GM12878 (cell line): ENCODE measurements around the gene NDE1. TPM values are rescaled to one million over a fixed set of nuclear protein-coding genes. Genes with fewer than 3 reads are reported as not detected.

Source experiments
- ATAC-seq: fragments of 200-7000 bp; cut with Tn5 transposase; 3 replicates; pipeline ENCODE4 v1.9.1; 2020; ENCODE audit warnings: mild to moderate bottlenecking, moderate library complexity
- BruUV-seq: library from RNA; stranded (reverse); fragments of 400-500 nt; replicated peaks from 2 replicates; lab custom pipeline; 2021; lab: Mats Ljungman, UMichigan
- CTCF ChIA-PET: fragments of 300-600 bp; sonication (Branson Sonifier 250); formaldehyde crosslinking; extraction: SDS; loops from one replicate; lab custom pipeline; 2021; ENCODE audit warnings: inconsistent platforms; lab: Yijun Ruan, JAX
- POLR2A ChIA-PET: fragments of 350-600 bp; formaldehyde crosslinking; extraction: SDS; loops from one replicate; lab custom pipeline; 2021; ENCODE audit warnings: inconsistent platforms; lab: Charles Lee
- RAD21 ChIA-PET: fragments of 300-600 bp; sonication (Branson Sonifier 250); formaldehyde crosslinking; loops from one replicate; lab custom pipeline; 2023; ENCODE audit warnings: antibody characterized with exemption; ENCODE audit not compliant: unreplicated experiment; lab: Charles Lee
- SMC1A ChIA-PET: fragments of 300-600 bp; sonication (Branson Sonifier 250); formaldehyde crosslinking; loops from one replicate; lab custom pipeline; 2023; ENCODE audit not compliant: unreplicated experiment, uncharacterized antibody; lab: Charles Lee
- DNase-seq: peaks from one replicate; pipeline ENCODE4 v3.0.0-alpha.2; 2011; ENCODE audit warnings: low read depth, low spot score
- FAIRE-seq: peaks from 3 replicates; lab custom pipeline; 2011; peaks lifted over from hg19 to GRCh38; lab: Jason Lieb, UNC
- H2AFZ ChIP-seq: 2 replicates; pipeline ENCODE4 v1.6.0; 2011; ENCODE audit warnings: low read depth, low read length, control low read depth; ENCODE audit not compliant: control insufficient read depth
- H3K27ac ChIP-seq: 2 replicates; pipeline ENCODE4 v1.5.1; 2011; ENCODE audit warnings: control low read depth; ENCODE audit not compliant: control insufficient read depth, insufficient read depth
- H3K27me3 ChIP-seq, 2 experiments: replicated peaks in 1 of 2; 2 replicates each; pipeline versions ENCODE4 v1.6.0 to v1.6.1; 2011; ENCODE audit warnings: low read length in 1 of 2; ENCODE audit not compliant: control insufficient read depth in 2 of 2, insufficient read depth in 2 of 2
- H3K36me3 ChIP-seq, 2 experiments: 2 replicates each; pipeline ENCODE4 v1.5.1; 2011; ENCODE audit warnings: low read length in 1 of 2; ENCODE audit not compliant: control insufficient read depth in 2 of 2, insufficient read depth in 2 of 2
- H3K4me1 ChIP-seq: 2 replicates; pipeline ENCODE4 v1.6.1; 2011; ENCODE audit warnings: mild to moderate bottlenecking, low read length, moderate library complexity, mixed read lengths; ENCODE audit not compliant: control insufficient read depth, insufficient read depth
- H3K4me2 ChIP-seq: 2 replicates; pipeline ENCODE4 v1.6.0; 2011; ENCODE audit warnings: control low read depth; ENCODE audit not compliant: control insufficient read depth, insufficient read depth
- H3K4me3 ChIP-seq: fragments of 200-600 bp; sonication (generic); 2 replicates; pipeline ENCODE4 v1.5.1; 2016
- H3K79me2 ChIP-seq: 2 replicates; pipeline ENCODE4 v1.6.0; 2011; ENCODE audit warnings: low read length; ENCODE audit not compliant: control insufficient read depth, insufficient read depth
- H3K9ac ChIP-seq: 2 replicates; pipeline ENCODE4 v1.8.0; 2011; ENCODE audit warnings: low read length, control low read depth, mixed read lengths; ENCODE audit not compliant: control insufficient read depth, insufficient read depth
- H3K9me3 ChIP-seq: replicated peaks from 3 replicates; pipeline ENCODE4 v1.5.1; 2011; ENCODE audit warnings: mild to moderate bottlenecking, low read length; ENCODE audit not compliant: control insufficient read depth, insufficient read depth
- H4K20me1 ChIP-seq: 2 replicates; pipeline ENCODE4 v1.6.0; 2011; ENCODE audit not compliant: control insufficient read depth, insufficient read depth
- BCL11A ChIP-seq: IDR thresholded peaks from 2 replicates; pipeline ENCODE4 v1.6.1; 2011; ENCODE audit warnings: low read depth, low read length
- EED ChIP-seq: sonication (generic); IDR thresholded peaks from 2 replicates; pipeline ENCODE4 v1.6.1; 2016; ENCODE audit warnings: antibody characterized with exemption, low read depth
- IKZF2 ChIP-seq, 2 experiments: fragments of 450-650 bp; IDR thresholded peaks; 2 replicates each; pipeline ENCODE4 v1.6.1; 2017; ENCODE audit warnings: mild to moderate bottlenecking in 2 of 2, moderate library complexity in 2 of 2
- JUNB ChIP-seq: IDR thresholded peaks from 2 replicates; pipeline ENCODE4 v1.6.1; 2016; ENCODE audit warnings: antibody characterized with exemption, mild to moderate bottlenecking
- JUND ChIP-seq: IDR thresholded peaks from 2 replicates; pipeline ENCODE4 v1.6.1; 2012; ENCODE audit warnings: low read depth, mild to moderate bottlenecking, low read length, improper control_type of control experiment, moderate library complexity
- MTA3 ChIP-seq: IDR thresholded peaks from 2 replicates; pipeline ENCODE4 v1.6.1; 2012; ENCODE audit warnings: low read length, inconsistent platforms, borderline replicate concordance
- MXI1 ChIP-seq: fragments of 150-350 bp; IDR thresholded peaks from 2 replicates; pipeline ENCODE4 v1.6.1; 2011; ENCODE audit warnings: low read depth, mild to moderate bottlenecking, inconsistent platforms, low read length, improper control_type of control experiment
- NR2C2 ChIP-seq: IDR thresholded peaks from 2 replicates; pipeline ENCODE4 v1.6.1; 2011; ENCODE audit warnings: borderline replicate concordance, low read depth; ENCODE audit not compliant: control insufficient read depth, insufficient read length
- NR2F1 ChIP-seq: fragments of 450-650 bp; conservative IDR thresholded peaks from 2 replicates; pipeline ENCODE4 v1.6.1; 2017; ENCODE audit warnings: mild to moderate bottlenecking
- NRF1 ChIP-seq: conservative IDR thresholded peaks from 2 replicates; pipeline ENCODE4 v1.6.1; 2011; ENCODE audit warnings: mild to moderate bottlenecking, low read depth, low read length, improper control_type of control experiment
- RFX5 ChIP-seq: IDR thresholded peaks from 2 replicates; pipeline ENCODE4 v1.6.1; 2011; ENCODE audit warnings: low read depth, low read length, improper control_type of control experiment
- RUNX3 ChIP-seq: IDR thresholded peaks from 2 replicates; pipeline ENCODE4 v1.6.1; 2012; ENCODE audit warnings: low read length, inconsistent platforms
- SPI1 ChIP-seq: IDR thresholded peaks from 2 replicates; pipeline ENCODE4 v1.6.1; 2011; ENCODE audit warnings: low read depth, mild to moderate bottlenecking, low read length, moderate library complexity, borderline replicate concordance; ENCODE audit not compliant: insufficient read depth
- SREBF2 ChIP-seq: IDR thresholded peaks from 2 replicates; pipeline ENCODE4 v1.6.1; 2012; ENCODE audit warnings: mild to moderate bottlenecking, low read length
- TCF12 ChIP-seq: IDR thresholded peaks from 2 replicates; pipeline ENCODE4 v1.6.1; 2011; ENCODE audit warnings: low read depth, mild to moderate bottlenecking, low read length
- ZNF622 ChIP-seq: fragments of 450-650 bp; IDR thresholded peaks from 2 replicates; pipeline ENCODE4 v1.6.1; 2017; ENCODE audit warnings: mild to moderate bottlenecking, inconsistent platforms
- WGBS: methylation state at CpG from one replicate; pipeline ENCODE4 v1.1.6; 2016; ENCODE audit warnings: low lambda C conversion rate; ENCODE audit not compliant: insufficient replicate concordance, insufficient coverage; ENCODE audit errors: missing lambda C conversion rate; 5-methylcytosine and 5-hydroxymethylcytosine counted together
- in situ Hi-C: fragments of 300-500 bp; cut with MboI; formaldehyde crosslinking; loops from 9 replicates; pipeline ENCODE4 v1.14.3; 2018; ENCODE audit warnings: mixed read lengths
- intact Hi-C: fragments of 100-400 bp; cut with micrococcal nuclease; formaldehyde crosslinking; loops from one replicate; pipeline ENCODE4 v1.14.2; 2022; ENCODE audit not compliant: unreplicated experiment
- polyA plus RNA-seq, 11 experiments: library from polyadenylated mRNA; depleted of rRNA in 4 of 11; unstranded in 6 of 11; stranded (reverse) in 5 of 11; fragments of >200 nt; fragmentation: Nextera tagmentation in 4 of 11; fragmentation: Illumina TruSeq in 1 of 11; extraction: Ambion mirVana in 4 of 11; extraction: Trizol in 1 of 11; gene quantifications; 1 replicate in 1 of 11; 2 replicates in 10 of 11; pipeline versions ENCODE4 v1.2.1 to v1.2.3, GENCODE V29; 2011 to 2016; ENCODE audit warnings: inconsistent platforms in 2 of 11, missing spikeins in 2 of 11, low read depth in 1 of 11
- total RNA-seq, 4 experiments: library from RNA; depleted of rRNA in 3 of 4; stranded (reverse); fragments of >200 nt in 3 of 4; fragmentation: Illumina TruSeq in 1 of 4; extraction: Trizol in 1 of 4; gene quantifications; 2 replicates each; pipeline versions ENCODE4 v1.2.1 to v1.2.3, GENCODE V29; 2013 to 2021
- TF ChIP-seq, protein P1 (sequence below): IDR thresholded peaks from 2 replicates; pipeline ENCODE4 v1.6.1; 2012; ENCODE audit warnings: mild to moderate bottlenecking, low read depth, low read length
- TF ChIP-seq, protein P2 (sequence below): fragments of 150-350 bp; IDR thresholded peaks from 2 replicates; pipeline ENCODE4 v1.6.1; 2016; ENCODE audit warnings: low read depth, low read length

The NDE1 gene
- total and polyA plus RNA-seq, 10 of the 15 experiments (the other 5 are each of a cell fraction or from before 2014, with no cell fraction given), result 5.7 to 148 (median 87.8) TPM

DNA sequence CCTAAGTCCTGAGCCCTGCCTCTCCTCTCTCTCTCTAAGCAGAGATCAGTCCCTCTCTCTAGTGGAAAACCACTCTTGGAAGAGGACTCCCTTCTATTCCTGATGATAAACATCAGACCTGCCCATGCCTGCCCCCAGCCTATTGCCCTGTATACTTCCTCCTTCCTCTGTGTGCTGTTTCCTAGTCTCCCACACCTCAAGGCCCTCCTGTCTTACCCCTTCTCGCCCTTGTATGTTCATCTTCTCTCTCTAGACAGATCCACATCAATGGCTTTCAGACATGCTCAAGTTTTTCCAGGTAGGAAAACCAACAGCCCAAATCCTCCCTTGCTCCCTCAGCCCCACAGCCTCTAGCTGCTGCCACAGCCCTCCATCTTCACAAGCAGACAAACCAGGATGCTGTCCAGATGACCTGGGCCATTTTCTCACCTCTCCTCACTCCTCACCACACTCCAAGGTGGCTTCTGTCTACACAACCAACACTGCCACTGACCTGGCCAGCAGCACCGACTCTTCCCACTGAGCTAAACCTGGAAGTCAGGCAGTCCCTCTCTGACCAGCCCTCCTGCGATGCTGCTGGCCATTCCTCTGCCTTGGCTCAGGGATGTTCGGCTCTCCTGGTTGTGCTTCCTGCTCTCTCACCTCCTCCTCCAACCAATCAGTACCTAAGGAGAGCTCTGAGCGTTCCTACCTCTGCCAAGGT lies 43.4 kb upstream of the NDE1 start:
- no peak overlapping the region for H2AFZ ChIP-seq
- H3K27ac ChIP-seq, result no peak overlapping the region
- ATAC-seq (no peak), DNase-seq (no peak)
- ChIA-PET RAD21 (no interaction called here), SMC1A (interaction anchor here (0.5 to 1.0 kb wide), 2 partner anchors 9 to 178 kb away, joined by 3 read pairs; no protein-coding TSS in a partner anchor), POLR2A (no interaction called here), CTCF (interaction anchor here (0.6 kb wide), 1 partner anchor 47 kb away, joined by 3 read pairs; no protein-coding TSS in a partner anchor)
- H3K9me3 ChIP-seq, result no peaks in the 10 kb centered on the region
- H3K9ac ChIP-seq, result no peak overlapping the region
- intact Hi-C loops, result no loop called here
- no peaks in the 10 kb centered on the region for H4K20me1 ChIP-seq
- H3K4me3 ChIP-seq, result no peak overlapping the region
- BruUV-seq, result no TSS peak
- H3K4me2 ChIP-seq, result no peak overlapping the region
- no peaks in the 10 kb centered on the region for H3K79me2 ChIP-seq
- peaks cover 18 to 50% of the 10 kb centered on the region in 2 experiments for H3K36me3 ChIP-seq
- no peaks in the 10 kb centered on the region for H3K4me1 ChIP-seq
- in situ Hi-C loops, result no loop called here
- no peaks in the 10 kb centered on the region for H3K27me3 ChIP-seq
- 97% methylated on average over 5 of the region's 5 CpGs for WGBS
- TF ChIP-seq ZNF622 (no peak), IKZF2 (IDR thresholded peaks at IDR 0.05) (no peak), MXI1 (no peak), NR2C2 (no peak), NRF1 (no peak), BCL11A (no peak), RFX5 (no peak), SREBF2 (no peak), NR2F1 (no peak), MTA3 (no peak), EED (no peak), JUND (no peak), SPI1 (no peak), TCF12 (no peak), RUNX3 (no peak), JUNB (no peak)
- TF ChIP-seq, protein P1, sequence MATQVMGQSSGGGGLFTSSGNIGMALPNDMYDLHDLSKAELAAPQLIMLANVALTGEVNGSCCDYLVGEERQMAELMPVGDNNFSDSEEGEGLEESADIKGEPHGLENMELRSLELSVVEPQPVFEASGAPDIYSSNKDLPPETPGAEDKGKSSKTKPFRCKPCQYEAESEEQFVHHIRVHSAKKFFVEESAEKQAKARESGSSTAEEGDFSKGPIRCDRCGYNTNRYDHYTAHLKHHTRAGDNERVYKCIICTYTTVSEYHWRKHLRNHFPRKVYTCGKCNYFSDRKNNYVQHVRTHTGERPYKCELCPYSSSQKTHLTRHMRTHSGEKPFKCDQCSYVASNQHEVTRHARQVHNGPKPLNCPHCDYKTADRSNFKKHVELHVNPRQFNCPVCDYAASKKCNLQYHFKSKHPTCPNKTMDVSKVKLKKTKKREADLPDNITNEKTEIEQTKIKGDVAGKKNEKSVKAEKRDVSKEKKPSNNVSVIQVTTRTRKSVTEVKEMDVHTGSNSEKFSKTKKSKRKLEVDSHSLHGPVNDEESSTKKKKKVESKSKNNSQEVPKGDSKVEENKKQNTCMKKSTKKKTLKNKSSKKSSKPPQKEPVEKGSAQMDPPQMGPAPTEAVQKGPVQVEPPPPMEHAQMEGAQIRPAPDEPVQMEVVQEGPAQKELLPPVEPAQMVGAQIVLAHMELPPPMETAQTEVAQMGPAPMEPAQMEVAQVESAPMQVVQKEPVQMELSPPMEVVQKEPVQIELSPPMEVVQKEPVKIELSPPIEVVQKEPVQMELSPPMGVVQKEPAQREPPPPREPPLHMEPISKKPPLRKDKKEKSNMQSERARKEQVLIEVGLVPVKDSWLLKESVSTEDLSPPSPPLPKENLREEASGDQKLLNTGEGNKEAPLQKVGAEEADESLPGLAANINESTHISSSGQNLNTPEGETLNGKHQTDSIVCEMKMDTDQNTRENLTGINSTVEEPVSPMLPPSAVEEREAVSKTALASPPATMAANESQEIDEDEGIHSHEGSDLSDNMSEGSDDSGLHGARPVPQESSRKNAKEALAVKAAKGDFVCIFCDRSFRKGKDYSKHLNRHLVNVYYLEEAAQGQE, result no peak
- TF ChIP-seq, protein P2, sequence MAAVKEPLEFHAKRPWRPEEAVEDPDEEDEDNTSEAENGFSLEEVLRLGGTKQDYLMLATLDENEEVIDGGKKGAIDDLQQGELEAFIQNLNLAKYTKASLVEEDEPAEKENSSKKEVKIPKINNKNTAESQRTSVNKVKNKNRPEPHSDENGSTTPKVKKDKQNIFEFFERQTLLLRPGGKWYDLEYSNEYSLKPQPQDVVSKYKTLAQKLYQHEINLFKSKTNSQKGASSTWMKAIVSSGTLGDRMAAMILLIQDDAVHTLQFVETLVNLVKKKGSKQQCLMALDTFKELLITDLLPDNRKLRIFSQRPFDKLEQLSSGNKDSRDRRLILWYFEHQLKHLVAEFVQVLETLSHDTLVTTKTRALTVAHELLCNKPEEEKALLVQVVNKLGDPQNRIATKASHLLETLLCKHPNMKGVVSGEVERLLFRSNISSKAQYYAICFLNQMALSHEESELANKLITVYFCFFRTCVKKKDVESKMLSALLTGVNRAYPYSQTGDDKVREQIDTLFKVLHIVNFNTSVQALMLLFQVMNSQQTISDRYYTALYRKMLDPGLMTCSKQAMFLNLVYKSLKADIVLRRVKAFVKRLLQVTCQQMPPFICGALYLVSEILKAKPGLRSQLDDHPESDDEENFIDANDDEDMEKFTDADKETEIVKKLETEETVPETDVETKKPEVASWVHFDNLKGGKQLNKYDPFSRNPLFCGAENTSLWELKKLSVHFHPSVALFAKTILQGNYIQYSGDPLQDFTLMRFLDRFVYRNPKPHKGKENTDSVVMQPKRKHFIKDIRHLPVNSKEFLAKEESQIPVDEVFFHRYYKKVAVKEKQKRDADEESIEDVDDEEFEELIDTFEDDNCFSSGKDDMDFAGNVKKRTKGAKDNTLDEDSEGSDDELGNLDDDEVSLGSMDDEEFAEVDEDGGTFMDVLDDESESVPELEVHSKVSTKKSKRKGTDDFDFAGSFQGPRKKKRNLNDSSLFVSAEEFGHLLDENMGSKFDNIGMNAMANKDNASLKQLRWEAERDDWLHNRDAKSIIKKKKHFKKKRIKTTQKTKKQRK, result no peak
- TF ChIP-seq, all 136 proteins: peak for 0
- no peak for FAIRE-seq
